Anterior cingulate cortex (tissue), 58 donors: ENCODE results near the gene ARG1.

Experiments
- DNase-seq, 58 donors: peaks; one replicate each; lab custom pipeline; 2025; lab: John Stamatoyannopoulos, UW

Gene ARG1

DNA sequence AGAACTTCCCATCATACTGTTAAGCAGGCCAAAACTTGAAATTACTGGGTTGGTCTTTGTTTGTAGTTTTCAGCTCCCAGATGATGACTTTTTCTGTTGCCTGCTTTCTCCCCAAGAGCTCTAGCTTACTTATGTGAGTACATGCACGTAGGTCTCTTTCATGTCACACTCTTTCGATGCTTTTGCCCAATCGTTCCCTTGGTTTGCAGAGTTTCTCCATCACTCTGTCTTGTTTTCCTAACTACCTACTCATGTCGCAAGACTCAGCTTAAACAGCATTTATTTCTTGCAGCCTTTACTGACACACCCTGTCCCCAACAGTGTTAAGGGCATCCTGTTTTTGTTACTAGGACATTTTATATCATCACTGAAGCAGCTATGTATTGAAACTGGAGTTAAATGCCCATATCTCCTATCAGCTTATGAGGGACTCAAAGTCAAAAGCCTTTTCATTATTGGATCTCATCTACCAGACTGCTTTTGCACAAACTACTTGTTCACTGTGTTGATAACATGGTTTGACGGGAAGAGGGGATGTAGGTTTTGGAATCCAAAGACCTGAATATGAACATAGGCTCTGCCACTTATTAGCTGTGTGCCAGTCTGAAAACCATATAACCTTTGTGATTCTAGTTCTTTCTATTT, 2.9 kb downstream of the ARG1 start:
- DNase-seq = no peak

DNA sequence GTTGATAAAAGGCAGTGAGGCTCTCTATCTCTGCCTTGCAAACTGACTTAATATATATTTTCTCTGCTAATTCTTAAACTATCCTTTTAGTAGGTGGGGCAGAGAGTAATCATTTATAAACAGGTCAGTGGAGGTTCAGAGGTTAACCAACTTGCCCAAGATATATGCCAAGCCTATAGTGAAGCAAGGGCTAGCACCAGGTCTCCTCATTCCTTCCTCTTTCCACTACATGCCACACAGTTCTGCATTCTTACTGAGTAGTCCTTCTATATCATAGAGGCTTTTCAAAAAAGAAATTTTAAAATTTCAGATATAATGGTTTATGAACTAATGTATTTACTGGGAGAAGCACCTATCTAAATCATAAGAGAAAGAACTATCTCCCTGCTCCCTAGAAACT, 8.5 kb downstream of the ARG1 start:
- no peak for DNase-seq

GRCh38 chr6:131586543-131586942, 13.5 kb downstream of the ARG1 start:
- peak in 6 of 58 donors; percentile 1 to 4 (median 2) for DNase-seq

GRCh38 chr6:131587909-131588308, 14.9 kb downstream of the ARG1 start:
- DNase-seq = no peak

DNA sequence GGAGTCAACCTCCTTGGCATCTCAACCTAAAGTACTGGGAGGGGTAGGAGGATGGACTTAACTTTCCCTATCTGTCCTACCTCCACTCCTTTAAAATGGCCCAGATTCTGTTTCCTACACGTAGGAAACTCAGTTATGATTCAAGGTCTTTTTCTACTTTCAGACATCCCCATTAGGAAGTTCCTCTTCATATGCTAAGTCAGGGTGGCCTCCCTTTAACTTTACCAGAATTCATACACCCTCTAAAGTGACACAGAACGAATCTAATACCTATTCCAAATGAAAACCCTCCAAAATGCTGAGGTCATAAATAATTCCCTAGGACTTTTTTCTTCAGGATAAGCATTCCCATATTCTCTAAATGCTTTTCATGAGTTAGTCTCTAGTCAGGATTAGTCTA, 15.6 kb downstream of the ARG1 start:
- DNase-seq = no peak

- no peak for DNase-seq
These were observed 19.9 kb downstream of the ARG1 start for GRCh38 chr6:131592935-131593334.

GRCh38 chr6:131594074-131594473, 21.0 kb downstream of the ARG1 start:
- no peak for DNase-seq

DNA sequence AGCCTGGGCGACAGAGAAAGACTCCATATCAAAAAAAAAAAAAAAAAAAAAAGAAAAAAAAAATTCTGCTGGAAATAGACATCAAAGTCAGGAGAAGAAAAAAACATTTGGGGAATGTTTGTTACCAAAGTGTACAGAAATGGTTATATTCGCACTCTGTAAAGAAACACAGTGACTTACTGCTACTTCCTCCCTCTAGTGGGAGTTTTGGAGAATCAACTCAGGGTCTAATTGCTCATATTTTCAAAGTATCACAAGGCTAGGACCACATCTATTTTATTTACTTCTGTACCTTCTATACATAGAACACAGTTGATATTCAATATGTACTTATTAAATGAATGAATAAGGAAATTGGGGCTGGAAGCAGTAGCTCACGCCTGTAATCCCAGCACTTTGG, 24.4 kb downstream of the ARG1 start:
- DNase-seq = peak in 1 of 58 donors; percentile 1

- peak in 1 of 58 donors; percentile 2 for DNase-seq
These were observed 27.7 kb downstream of the ARG1 start for GRCh38 chr6:131600716-131601115.

GRCh38 chr6:131602781-131603312, 29.8 kb downstream of the ARG1 start:
- DNase-seq = no peak

DNA sequence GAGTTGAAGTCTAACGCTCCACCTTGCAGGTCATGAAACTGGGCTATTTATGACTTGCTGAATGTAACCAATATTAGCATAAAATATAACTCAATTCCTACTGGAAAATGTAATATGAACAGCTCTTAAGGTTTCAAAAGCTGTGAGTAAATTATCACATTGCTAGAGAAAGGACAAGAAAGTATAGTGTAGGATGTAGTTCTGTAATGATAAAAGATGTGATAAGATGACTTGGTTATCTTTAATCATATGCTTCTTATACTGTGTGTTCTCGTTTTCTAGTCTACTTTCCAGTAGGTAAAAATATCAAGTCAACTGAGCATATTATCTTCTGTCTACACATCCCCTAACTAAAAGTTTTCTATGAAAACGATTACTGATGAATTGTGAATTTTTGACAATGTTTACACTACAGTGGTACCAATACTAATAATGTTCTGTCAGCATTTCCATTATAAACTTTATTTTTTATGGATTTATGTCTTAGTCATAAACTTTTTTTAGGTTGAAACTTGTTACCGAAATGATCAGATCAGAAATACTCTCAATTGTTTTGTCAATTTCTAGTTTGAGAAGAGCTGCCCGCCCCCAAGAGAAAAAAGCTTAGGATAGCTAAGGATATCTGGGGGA, 40.4 kb downstream of the ARG1 start:
- no peak for DNase-seq

GRCh38 chr6:131615275-131615674, 42.2 kb downstream of the ARG1 start:
- DNase-seq = no peak

DNA sequence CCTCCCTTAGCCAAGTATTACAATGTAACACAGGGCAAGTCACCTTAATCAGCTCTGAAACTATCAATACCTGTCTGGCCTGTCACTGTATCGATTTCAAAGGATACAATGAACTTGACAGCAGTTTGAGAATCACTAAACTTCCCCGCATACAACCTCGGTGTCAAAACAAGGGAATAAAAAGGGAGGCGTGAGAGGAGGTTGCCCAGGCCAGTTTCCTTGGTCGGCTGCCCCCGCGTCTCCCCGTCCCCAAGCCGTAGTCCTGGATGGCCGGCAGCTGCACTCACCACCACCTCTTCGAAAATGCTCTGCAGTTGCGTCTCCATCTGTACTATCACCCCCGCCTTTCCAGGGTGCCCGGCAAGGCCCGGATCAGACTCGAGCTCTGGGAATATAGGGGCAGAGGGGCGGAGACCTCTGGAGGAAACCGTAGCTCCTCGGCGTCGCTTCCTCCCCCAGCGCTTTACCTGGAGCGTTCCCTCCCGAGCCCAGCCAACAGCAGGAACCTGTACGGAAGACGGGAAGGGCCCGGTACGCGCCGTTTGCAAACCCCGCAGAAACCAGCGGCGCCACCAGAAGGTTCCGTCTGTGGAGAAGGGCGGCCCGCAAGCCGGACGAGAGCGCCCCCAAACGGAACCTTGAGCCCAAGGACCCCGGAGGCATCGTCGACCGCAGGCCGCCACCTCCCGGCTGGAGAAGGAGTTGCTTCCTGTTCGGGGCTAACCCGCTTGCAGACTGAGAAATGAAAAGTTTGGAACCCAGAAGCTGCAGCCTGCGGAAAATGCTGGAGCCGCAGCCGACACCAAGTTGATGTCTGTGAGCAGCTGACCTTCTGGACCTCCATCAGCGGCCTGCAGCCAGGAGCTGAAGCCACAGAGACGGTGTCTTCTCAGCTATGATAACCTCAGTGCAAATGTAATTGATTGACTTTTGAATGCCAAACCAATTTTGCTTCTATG, 55.0 kb downstream of the ARG1 start, which contains the start of gene MED23:
Gene MED23, minus strand, starts transcription at position 519 of the 959 bp plus-strand sequence. Its CDS starts 193 bp downstream, at position 326.
- DNase-seq = peak; percentile 51 to 97 (median 92)

DNA sequence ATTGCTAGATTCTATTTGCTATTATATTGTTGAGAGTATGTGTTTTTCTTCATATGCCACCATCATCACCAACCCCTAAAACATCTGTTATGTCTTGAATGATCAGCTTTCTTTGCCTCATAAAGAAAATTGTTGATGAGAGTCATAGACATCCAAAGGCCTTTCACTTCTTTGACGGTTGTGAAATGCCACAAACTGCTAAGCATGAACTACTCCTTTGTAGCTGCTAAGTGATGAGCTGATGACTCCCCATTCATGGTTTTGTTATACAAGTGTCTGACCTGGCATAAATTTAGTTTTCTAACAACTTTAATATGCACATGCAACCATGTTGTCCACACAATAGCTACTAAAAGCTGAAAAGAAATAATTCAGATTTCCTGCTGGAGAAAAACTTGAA, 55.7 kb downstream of the ARG1 start:
- no peak for DNase-seq

DNA sequence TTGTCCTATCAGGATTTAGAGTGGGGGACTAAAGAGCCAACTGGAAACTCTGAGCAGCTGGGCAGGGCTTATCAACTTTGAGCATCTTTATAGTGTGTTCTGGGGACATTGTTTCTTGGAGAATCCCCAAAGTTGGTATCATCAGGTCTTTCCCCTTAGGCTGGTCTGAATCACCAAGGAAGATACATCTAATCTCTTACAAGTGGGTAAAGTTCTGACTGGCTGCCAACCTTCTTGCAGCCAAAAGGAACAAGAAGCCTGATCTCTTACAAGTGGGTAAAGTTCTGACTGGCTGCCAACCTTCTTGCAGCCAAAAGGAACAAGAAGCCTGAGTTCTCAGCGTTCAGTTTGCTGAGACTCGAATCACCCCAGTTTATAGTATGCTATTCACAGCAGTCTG, 56.6 kb downstream of the ARG1 start:
- DNase-seq = peak in 12 of 58 donors; percentile 1 to 51 (median 6)

- no peak for DNase-seq
These were observed 58.7 kb downstream of the ARG1 start for GRCh38 chr6:131631625-131632289.
